ENCODE measurements around the gene OST4.

OST4 gene

DNA sequence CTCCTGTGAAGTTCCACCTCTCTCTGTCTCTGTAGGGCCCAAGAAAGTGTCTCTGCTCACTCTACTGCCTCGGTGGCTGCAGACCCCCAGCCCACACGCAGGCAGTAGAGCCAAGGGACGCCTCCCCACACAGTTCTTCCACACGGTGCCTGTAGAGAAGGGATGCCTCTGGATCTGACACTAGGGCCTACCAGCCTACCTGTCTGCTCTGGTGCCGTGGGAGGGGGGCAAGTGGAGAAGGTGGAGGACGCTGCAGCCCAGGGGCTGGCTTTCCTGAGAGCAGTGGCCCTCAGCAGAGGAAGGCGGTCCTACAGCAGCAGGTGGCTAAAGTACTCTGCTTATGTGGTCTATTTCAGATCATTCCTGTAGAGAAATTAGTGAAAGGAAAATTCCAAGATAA is 47.7 kb downstream of the OST4 start:
- DNase-seq, result no peak

GRCh38 chr2:27021253-27022049 is 50.0 kb downstream of the OST4 start:
- DNase-seq, result no peak

Measured in cortex of kidney (tissue), 1 donor.